IMR-90 (cell line): ENCODE data around the gene ARAP3. TPM values are rescaled to one million over a fixed set of nuclear protein-coding genes. Genes with fewer than 3 reads are reported as not detected.

ENCODE experiments used
- ATAC-seq: fragments of 200-7000 bp; cut with Tn5 transposase; 2 replicates; pipeline ENCODE4 v1.9.1; 2020; ENCODE audit warnings: low read depth, mild to moderate bottlenecking, moderate library complexity
- BruUV-seq: library from RNA; stranded (reverse); fragments of 400-500 nt; replicated peaks from 2 replicates; lab custom pipeline; 2021; lab: Mats Ljungman, UMichigan
- CTCF ChIA-PET: fragments of 300-600 bp; formaldehyde crosslinking; extraction: SDS; loops from one replicate; lab custom pipeline; 2021; ENCODE audit warnings: antibody characterized with exemption; lab: Yijun Ruan, JAX
- POLR2A ChIA-PET: fragments of 300-600 bp; sonication (Branson Sonifier 250); formaldehyde crosslinking; loops from one replicate; lab custom pipeline; 2022; ENCODE audit warnings: antibody characterized with exemption; ENCODE audit not compliant: unreplicated experiment; lab: Charles Lee
- DNase-seq: peaks from one replicate; pipeline ENCODE4 v3.0.0; 2013
- H2AFZ ChIP-seq: replicated peaks from 2 replicates; pipeline ENCODE3; 2013; ENCODE audit warnings: low read length, mild to moderate bottlenecking; ENCODE audit not compliant: poor library complexity
- H2AK5ac ChIP-seq: 2 replicates; pipeline ENCODE4 v1.6.1; 2013; ENCODE audit warnings: low read depth, low read length, inconsistent platforms
- H2AK9ac ChIP-seq: replicated peaks from 2 replicates; pipeline ENCODE3; 2013; ENCODE audit warnings: mild to moderate bottlenecking, low read depth, low read length, moderate library complexity; ENCODE audit not compliant: poor library complexity
- H2BK120ac ChIP-seq: 2 replicates; pipeline ENCODE4 v1.6.1; 2013; ENCODE audit warnings: low read depth, low read length, inconsistent platforms
- H2BK15ac ChIP-seq: 3 replicates; pipeline ENCODE4 v1.6.1; 2013; ENCODE audit warnings: low read depth, low read length, inconsistent platforms
- H2BK20ac ChIP-seq: 2 replicates; pipeline ENCODE4 v1.6.1; 2013; ENCODE audit warnings: low read depth, mild to moderate bottlenecking, inconsistent platforms, low read length, moderate library complexity
- H2BK5ac ChIP-seq: 2 replicates; pipeline ENCODE4 v1.6.1; 2013; ENCODE audit warnings: mild to moderate bottlenecking, low read depth, low read length, inconsistent platforms; ENCODE audit not compliant: poor library complexity, severe bottlenecking
- H3K14ac ChIP-seq: replicated peaks from 2 replicates; pipeline ENCODE4 v1.6.1; 2013; ENCODE audit warnings: low read depth, low read length, inconsistent platforms
- H3K18ac ChIP-seq: 2 replicates; pipeline ENCODE4 v1.6.1; 2013; ENCODE audit warnings: low read depth, low read length, control low read depth
- H3K23ac ChIP-seq: 2 replicates; pipeline ENCODE4 v1.6.1; 2013; ENCODE audit warnings: low read depth, low read length, inconsistent platforms
- H3K27ac ChIP-seq: 2 replicates; pipeline ENCODE4 v1.5.1; 2013; ENCODE audit warnings: mild to moderate bottlenecking, control low read depth, low read length; ENCODE audit not compliant: insufficient read depth
- H3K27me3 ChIP-seq: 2 replicates; pipeline ENCODE4 v1.6.1; 2013; ENCODE audit warnings: low read length; ENCODE audit not compliant: control insufficient read depth, insufficient read depth
- H3K36me3 ChIP-seq: 2 replicates; pipeline ENCODE4 v1.6.1; 2013; ENCODE audit warnings: low read length, mixed read lengths; ENCODE audit not compliant: control insufficient read depth, insufficient read depth
- H3K4ac ChIP-seq: 2 replicates; pipeline ENCODE4 v1.6.1; 2013; ENCODE audit warnings: low read depth, low read length, inconsistent platforms
- H3K4me1 ChIP-seq: 2 replicates; pipeline ENCODE4 v1.6.1; 2013; ENCODE audit warnings: low read length, mixed read lengths; ENCODE audit not compliant: control insufficient read depth, insufficient read depth
- H3K4me2 ChIP-seq: 2 replicates; pipeline ENCODE4 v1.6.1; 2013; ENCODE audit warnings: low read depth, mild to moderate bottlenecking, control low read depth, low read length, moderate library complexity
- H3K4me3 ChIP-seq: 2 replicates; pipeline ENCODE4 v1.5.1; 2013; ENCODE audit warnings: low read depth, mild to moderate bottlenecking, control low read depth, low read length, moderate library complexity; ENCODE audit not compliant: insufficient read depth
- H3K56ac ChIP-seq: 2 replicates; pipeline ENCODE4 v1.6.1; 2013; ENCODE audit warnings: low read length, inconsistent platforms; ENCODE audit not compliant: insufficient read depth; ENCODE audit errors: extremely low read depth
- H3K79me1 ChIP-seq, 2 experiments: 2 replicates each; pipeline ENCODE4 v1.6.1; 2013; ENCODE audit warnings: low read length in 2 of 2, inconsistent platforms in 1 of 2, low read depth in 1 of 2
- H3K9ac ChIP-seq: 2 replicates; pipeline ENCODE4 v1.6.1; 2013; ENCODE audit warnings: low read depth, low read length, control low read depth
- H3K9me1 ChIP-seq: 2 replicates; pipeline ENCODE4 v1.6.1; 2013; ENCODE audit warnings: low read length, inconsistent platforms; ENCODE audit not compliant: insufficient read depth
- H3K9me3 ChIP-seq: 2 replicates; pipeline ENCODE4 v1.6.1; 2013; ENCODE audit warnings: low read length; ENCODE audit not compliant: control insufficient read depth, insufficient read depth
- H4K20me1 ChIP-seq: 2 replicates; pipeline ENCODE4 v1.6.1; 2013; ENCODE audit warnings: low read length, inconsistent platforms; ENCODE audit not compliant: insufficient read depth
- H4K5ac ChIP-seq: 2 replicates; pipeline ENCODE4 v1.6.1; 2013; ENCODE audit warnings: mild to moderate bottlenecking, low read depth, low read length, control low read depth
- H4K8ac ChIP-seq, 2 experiments: 2 replicates each; pipeline ENCODE4 v1.6.1; 2013; ENCODE audit warnings: low read depth in 2 of 2, low read length in 2 of 2, control low read depth in 1 of 2, inconsistent platforms in 1 of 2
- H4K91ac ChIP-seq: 2 replicates; pipeline ENCODE4 v1.6.1; 2013; ENCODE audit warnings: low read depth, low read length, inconsistent platforms; ENCODE audit not compliant: insufficient read depth
- MXI1 ChIP-seq: IDR thresholded peaks from 2 replicates; pipeline ENCODE4 v1.6.1; 2012; ENCODE audit warnings: low read depth, mild to moderate bottlenecking, low read length, moderate library complexity, borderline replicate concordance
- WGBS, 2 experiments: methylation state at CpG; one replicate each; pipeline versions ENCODE4 v1.1.5 to v1.1.7; 2013; ENCODE audit warnings: missing lambda C conversion rate in 2 of 2; ENCODE audit not compliant: insufficient read length in 1 of 2; ENCODE audit errors: extremely low coverage in 2 of 2; 5-methylcytosine and 5-hydroxymethylcytosine counted together
- dilution Hi-C: fragments of 300-500 bp; cut with HindIII; formaldehyde crosslinking; loops from one replicate; pipeline ENCODE4 v1.14.3; 2018; ENCODE audit warnings: low sequenced_read_pairs; ENCODE audit not compliant: unreplicated experiment
- in situ Hi-C: fragments of 300-500 bp; cut with MboI; formaldehyde crosslinking; loops from 3 replicates; pipeline ENCODE4 v1.14.3; 2019; ENCODE audit warnings: low sequenced_read_pairs, inconsistent platforms, mixed read lengths
- intact Hi-C: fragments of 100-400 bp; cut with micrococcal nuclease; formaldehyde crosslinking; loops from 2 replicates; pipeline ENCODE4 v1.10.0; 2022
- polyA plus RNA-seq, 3 experiments: library from polyadenylated mRNA; depleted of rRNA; stranded (reverse); fragments of >200 nt; gene quantifications; 2 replicates each; pipeline ENCODE4 v1.2.3, GENCODE V29; 2012; ENCODE audit warnings: low replicate concordance in 1 of 3
- total RNA-seq: library from RNA; depleted of rRNA; stranded (reverse); fragments of >200 nt; gene quantifications from 2 replicates; pipeline ENCODE4 v1.2.3, GENCODE V29; 2012

The ARAP3 gene
- total and polyA plus RNA-seq, 2 of the 4 experiments (the other 2 are of a cell fraction): 2.2 to 6.9 TPM

DNA sequence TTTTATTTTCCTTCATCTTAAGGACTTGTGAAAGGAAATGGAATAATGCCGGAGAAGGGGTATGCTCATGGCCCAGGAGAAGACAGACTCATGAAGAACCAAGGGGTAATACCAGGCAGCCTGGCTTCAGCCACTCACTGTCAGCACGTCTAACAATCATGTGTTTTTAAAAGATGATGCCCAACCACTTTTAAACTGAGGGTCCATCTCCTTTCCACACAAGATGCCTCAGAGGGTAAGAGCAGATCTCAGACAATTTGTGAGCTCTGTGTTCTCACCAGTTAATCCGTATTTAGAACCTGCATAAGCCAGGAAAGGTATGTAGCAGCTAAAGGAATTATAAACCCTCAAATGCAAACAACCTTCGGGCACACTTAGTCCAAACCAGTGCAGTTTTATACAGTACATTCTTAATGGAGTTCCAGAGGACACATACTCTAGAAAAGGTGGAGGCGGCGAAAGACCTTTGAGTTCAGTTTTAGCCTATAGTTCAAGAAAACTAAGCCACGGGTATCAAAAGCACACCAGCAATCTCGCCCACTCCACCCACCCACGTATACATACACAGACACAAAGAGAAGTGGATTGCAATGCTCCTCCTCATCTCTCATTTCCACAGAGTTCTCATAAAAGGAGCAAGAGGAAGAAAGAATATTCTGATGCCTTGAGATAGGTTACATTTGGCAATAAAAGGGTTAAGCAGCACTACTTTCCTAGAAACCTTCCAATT, 65.9 kb downstream of the ARAP3 start:
- Histone ChIP-seq H4K5ac (no peak overlapping the region), H3K9me3 (no peaks in the 10 kb centered on the region), H2AK9ac (no peak overlapping the region), H2BK15ac (no peak overlapping the region), H3K4ac (no peak overlapping the region), H3K23ac (peak overlapping the region; percentile 47; the same call in 1 of the 2 replicates), H3K18ac (no peak overlapping the region), H3K27ac (no peak overlapping the region), H3K4me2 (no peak overlapping the region), H4K91ac (no peak overlapping the region), H3K9ac (no peak overlapping the region), H3K9me1 (no peaks in the 10 kb centered on the region; the same call in 1 of the 2 replicates), H3K4me1 (0 out of 2 replicates have a peak, but pooled peaks cover 3% of the 10 kb centered on the region), H2BK5ac (no peak overlapping the region), H3K27me3 (no peaks in the 10 kb centered on the region), H2AK5ac (no peak overlapping the region), H3K36me3 (peaks cover 6% of the 10 kb centered on the region), H4K20me1 (peaks cover 3% of the 10 kb centered on the region; the same call in 1 of the 2 replicates), H3K56ac (no peak overlapping the region), H3K4me3 (no peak overlapping the region), H2AFZ (no peak overlapping the region), H2BK20ac (no peak overlapping the region), H4K8ac (no peak overlapping the region), H3K79me1 (peaks cover 14 to 43% of the 10 kb centered on the region in 2 experiments), H2BK120ac (no peak overlapping the region), H3K14ac (no peak overlapping the region)
- intact Hi-C loops: no loop called here
- WGBS, 2 experiments: 90% methylated on average over 2 of the region's 9 CpGs; no CpG with 5 or more reads in 1 of the 2 experiments
- ChIA-PET POLR2A (no interaction called here), CTCF (interaction anchor here (1.1 to 6.7 kb wide), 2 partner anchors 8 to 23 kb away, joined by 5 to 94 read pairs; no protein-coding TSS in a partner anchor)
- ATAC-seq: no peak
- dilution Hi-C loops: no loop called here
- in situ Hi-C loops: no loop called here
- DNase-seq: no peak
- BruUV-seq: no TSS peak
- TF ChIP-seq MXI1: no peak
